A172 (cell line): Measurements from ENCODE around the gene CH25H. TPM values are rescaled to one million over a fixed set of nuclear protein-coding genes. Genes with fewer than 3 reads are reported as not detected.

Experiments
- DNase-seq: peaks from one replicate; pipeline ENCODE4 v3.0.0-alpha.2; 2015; ENCODE audit warnings: low spot score
- total RNA-seq: library from RNA; depleted of rRNA; stranded (reverse); fragments of >200 nt; shearing (Covaris generic); gene quantifications from 2 replicates; pipeline ENCODE4 v1.2.3, GENCODE V29; 2014

The CH25H gene
- total RNA-seq, 1 experiment from 2014 or later: 0.09 TPM

GRCh38 chr10:89233033-89233432 lies 25.9 kb upstream of the CH25H start:
- no peak for DNase-seq

DNA sequence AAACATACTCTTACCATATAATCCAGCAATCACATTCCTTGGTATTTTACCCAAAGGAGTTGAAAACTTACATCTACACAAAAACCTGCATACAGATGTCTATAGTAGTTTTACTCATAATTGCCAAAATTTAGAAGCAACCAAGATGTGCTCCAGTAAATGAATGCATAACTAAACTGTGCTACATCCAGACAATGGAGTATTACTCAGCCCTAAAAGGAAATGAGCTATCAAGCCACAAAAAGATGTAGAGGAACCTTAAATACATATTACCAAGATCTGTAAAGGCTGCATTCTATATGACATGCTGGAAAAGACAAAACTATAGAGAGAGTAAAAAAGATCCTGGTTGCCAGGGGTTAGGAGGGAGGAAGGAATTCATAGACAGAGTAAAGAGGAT lies 21.8 kb upstream of the CH25H start:
- no peak for DNase-seq

DNA sequence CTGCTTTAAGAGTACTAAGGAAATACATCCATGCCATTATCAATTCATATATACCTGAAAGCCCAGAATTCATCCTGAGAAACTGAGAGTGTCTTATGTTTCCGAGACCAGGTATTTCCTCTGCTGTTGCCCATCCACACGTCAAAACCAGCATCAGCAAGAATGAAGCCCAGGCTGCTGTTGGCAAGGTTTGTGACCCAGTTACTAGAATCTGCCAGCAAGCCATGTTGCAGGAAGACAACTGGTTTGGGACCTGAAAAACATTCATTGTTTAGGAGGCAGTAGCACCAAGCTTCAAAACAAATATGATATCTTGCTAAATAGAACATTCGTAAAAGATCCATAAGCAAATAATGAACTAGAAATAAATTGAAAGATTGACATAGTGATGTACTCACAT lies 21.0 kb upstream of the CH25H start:
- DNase-seq: no peak

DNA sequence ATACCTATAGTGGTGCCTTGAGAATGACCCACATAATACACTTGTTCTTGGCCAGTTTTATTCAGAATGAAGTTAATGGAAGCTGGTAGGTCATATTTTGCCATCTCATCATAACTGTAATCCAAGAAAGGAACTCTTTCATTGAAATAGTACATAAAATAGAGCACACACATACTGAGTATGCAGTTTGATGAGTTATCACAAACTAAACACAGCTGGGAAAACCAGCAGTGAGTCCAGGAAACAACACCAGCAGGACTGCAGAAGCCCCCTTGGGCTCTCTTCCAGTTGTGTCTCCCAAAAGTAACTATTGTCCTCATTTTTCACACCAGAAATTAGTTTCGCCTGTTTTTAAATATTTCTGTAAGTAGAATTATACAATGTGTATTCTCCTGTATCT lies 19.8 kb upstream of the CH25H start:
- DNase-seq: no peak

GRCh38 chr10:89224739-89225443 lies 17.8 kb upstream of the CH25H start:
- no peak for DNase-seq

- no peak for DNase-seq
Observed at GRCh38 chr10:89221919-89222318, 14.8 kb upstream of the CH25H start.

DNA sequence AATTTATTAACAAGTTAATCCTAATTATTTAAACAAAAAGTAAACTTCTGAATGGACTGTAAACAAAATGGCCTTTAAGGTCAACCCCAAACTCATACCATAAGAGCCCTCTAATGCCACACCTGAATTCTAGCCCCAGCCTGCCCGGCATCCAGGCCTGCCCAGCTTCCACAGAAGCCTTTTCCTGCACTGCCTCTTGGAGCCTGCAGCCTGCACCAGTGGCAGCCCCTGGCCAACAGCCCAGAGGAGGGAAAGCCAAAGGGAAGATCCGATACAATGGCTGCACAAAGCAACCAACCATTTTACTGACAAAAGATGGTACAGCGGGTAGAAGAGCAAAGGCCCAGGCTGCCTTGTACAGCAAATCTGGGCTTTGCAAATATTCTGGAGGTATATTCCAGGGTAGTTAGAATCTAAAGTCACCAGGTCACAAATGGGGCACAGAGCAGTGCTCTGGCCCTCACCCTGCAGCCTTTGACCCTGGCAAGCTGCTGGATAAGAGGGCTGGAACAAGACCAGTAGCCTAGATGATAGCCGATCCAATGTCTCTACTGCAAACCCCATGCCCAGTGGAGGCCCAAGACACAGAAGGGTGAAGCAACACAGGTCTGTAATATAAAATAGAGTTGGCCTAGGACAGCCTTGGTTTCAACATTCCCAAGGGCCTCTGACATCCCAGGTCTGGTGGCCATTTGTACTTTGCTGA lies 12.5 kb upstream of the CH25H start:
- DNase-seq: no peak

DNA sequence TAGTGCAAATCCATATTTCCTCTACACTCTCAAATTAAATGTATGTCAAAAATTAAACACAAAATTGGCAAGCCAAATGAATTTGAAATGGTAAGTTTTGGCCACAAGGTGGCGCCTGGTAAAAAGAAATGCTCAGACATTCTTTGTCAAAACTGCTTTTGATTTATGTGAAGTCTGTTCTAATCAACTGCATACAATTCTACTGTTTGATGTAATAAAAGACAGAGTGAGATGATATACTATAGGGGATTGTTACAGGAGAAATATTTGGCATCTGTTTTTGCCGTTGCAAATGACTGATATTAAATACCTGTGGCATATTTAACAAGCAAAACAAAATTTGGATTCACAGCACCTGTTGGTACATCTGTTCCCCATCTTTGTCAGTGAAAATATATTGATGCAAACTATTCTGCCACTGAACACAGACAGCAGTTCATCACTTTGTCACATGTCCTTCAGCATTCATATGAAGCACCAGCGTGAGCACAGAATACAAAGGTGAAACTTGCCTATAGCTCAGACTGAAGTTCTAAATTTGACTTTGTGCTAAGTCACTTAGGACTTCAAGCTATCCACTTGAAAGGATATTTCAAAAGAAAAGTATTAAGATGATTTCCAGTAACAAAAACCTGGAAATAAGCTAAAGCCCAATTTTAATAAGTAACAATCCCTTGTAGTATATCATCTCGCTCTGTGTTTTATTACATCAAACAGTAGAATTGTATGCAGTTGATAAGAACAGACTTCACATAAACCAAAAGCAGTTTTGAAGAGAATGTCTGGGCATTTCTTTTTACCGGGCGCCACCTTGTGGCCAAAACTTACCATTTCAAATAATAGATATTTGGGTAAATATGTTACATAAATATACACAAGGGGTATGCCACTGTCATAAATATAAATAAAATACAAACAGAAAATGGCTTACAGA lies 10.2 kb upstream of the CH25H start:
- DNase-seq: peak; percentile 50

- no peak for DNase-seq
Observed at GRCh38 chr10:89216056-89216455, 8.9 kb upstream of the CH25H start.

GRCh38 chr10:89215511-89215910 lies 8.4 kb upstream of the CH25H start:
- no peak for DNase-seq

DNA sequence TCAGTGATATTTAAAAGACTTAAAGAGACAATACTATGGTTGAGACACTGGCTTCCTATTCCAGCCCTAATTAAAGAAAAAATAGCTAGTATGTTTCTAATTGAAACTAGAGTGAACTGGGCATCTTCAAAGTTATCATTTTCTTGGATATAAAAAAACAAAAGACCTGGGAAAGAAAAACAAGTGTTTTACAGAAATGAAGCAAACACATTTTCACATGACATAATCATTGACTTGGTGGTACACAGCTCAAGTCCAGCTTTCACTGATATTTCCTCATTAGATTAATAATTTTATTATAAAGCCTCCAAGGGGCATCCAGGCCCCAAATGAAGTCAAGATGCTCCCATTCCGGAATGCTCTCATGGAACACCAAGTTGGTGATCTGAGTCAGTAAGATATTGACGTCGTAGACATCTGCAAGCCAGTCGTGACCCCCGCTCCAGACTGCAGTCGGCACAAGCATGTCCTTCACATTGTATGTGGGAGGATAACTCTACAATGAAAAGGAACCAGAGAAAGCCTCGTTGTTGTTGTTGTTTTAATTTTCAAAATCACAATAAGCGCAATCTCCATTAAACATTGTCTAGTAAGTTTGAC lies 7.5 kb upstream of the CH25H start:
- DNase-seq: no peak

DNA sequence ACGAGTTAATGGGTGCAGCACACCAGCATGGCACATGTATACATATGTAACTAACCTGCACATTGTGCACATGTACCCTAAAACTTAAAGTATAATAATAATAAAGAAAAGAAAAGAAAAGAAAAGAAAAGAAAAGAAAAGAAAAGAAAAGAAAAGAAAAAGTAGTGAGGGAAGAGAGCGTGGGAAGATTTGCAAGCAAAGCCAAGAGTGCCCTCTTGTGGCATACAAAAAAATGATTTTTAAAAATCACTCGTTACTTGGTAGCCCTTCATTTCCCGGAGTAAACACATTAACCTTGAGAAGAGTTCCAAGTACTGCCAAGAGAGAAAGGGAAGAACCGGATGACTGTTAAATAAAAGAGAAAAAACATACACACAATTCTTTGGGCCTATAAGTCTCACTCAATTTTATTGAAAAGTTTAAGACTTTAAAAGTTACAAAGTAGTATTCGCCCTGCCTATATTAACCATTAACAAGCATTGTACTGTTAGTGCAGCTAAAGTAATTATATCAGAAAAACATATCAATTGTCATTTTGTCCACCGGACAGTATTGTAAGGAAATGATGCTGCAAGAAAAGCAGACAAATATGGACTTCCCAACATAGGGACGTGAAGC lies 6.2 kb upstream of the CH25H start:
- peak; percentile 54 for DNase-seq

DNA sequence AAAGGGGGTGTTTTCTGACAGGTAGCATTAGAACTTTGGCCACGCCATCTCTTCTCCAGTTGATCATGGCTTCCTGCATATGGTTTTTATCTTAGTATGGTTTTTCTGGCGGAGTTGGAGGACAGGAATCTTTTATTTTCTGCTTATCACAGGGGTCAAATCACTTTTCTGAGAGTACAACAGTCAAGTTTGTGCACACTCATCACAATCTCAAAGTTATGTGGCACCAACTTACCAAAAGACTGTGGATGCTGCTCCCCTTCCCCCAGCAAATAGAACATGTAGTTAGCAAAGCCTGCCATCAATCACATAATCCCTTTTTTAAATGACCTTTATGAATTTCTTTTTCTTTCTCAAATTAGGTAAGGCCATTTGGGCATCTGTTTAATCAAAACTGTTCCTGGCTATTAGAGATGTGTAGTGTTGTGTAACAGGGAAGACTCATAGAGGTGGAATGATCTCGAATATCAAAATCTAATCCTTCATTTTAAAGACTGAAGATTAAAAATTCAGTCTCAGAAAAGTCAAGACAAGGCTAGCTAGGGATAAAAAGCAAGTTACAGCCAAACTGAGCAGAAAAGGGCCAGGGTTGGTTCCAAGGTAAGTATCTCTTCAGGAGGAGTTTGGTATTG lies 3.8 kb upstream of the CH25H start:
- no peak for DNase-seq

GRCh38 chr10:89209718-89210117 lies 2.6 kb upstream of the CH25H start:
- no peak for DNase-seq

GRCh38 chr10:89207801-89208551 lies 859 bp upstream of the CH25H start:
- peak; percentile 17 for DNase-seq

- peak; percentile 3 for DNase-seq
Observed at GRCh38 chr10:89206402-89207180, 526 bp downstream of the CH25H start.

DNA sequence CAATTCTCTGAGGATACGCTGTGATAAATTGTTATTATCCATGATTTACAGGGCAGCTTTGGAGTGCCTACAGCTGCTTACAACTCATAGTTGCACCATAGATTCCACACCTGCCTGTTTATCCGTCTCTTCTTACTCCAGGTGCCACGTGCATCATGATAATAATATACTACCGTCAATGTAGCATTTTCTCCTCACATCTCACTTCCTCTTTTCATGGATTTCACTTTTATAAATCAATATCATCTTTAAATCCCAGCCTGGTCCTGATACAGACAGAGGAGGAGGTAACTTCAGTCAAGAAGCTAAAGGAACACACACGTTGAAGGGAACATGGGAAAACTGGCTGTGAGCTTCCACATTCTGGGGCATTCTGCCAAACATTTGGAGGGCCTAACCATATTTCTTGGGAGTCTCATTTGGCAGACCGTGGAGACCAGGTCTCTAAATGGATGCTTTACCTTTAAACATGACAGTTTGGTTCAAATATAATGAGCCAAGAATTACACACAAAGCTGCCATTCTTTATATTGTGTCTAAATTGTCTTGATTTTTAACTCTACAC lies 2.4 kb downstream of the CH25H start:
- DNase-seq: no peak

DNA sequence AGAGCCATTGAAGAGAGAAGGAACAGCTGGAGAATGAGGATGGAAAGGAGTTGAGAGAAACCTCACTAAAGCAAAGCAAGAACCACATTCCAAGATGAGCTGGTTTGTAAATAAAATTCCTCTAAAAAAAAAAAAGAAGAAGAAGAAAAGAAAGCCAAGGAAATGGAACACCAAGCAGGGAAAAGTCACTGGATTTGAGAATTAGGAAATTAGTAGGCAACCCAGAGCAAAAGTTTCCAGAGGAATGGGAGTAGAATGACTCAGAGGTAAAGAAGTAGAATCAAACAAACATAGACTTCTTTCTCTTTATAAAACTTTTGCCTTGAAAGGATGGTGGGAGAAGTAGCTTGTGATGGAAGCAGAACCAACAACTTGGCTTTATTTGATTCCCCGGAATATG lies 3.9 kb downstream of the CH25H start:
- DNase-seq: no peak

GRCh38 chr10:89202033-89202425 lies 5.1 kb downstream of the CH25H start:
- no peak for DNase-seq
